Endothelial cell of umbilical vein (primary cell): Measurements from ENCODE around the gene APLP2. TPM values are rescaled to one million over a fixed set of nuclear protein-coding genes. Genes with fewer than 3 reads are reported as not detected.

Experiments used
- BruUV-seq: library from RNA; stranded (reverse); fragments of 400-500 nt; replicated peaks from 2 replicates; lab custom pipeline; 2021; lab: Mats Ljungman, UMichigan
- CTCF ChIA-PET: fragments of 300-600, 350-600 bp; sonication (Branson Sonifier 250); formaldehyde crosslinking; loops from one replicate; lab custom pipeline; 2021; ENCODE audit warnings: antibody characterized with exemption, inconsistent platforms; lab: Charles Lee
- POLR2A ChIA-PET: fragments of 300-600, 350-600 bp; sonication (Branson Sonifier 250); formaldehyde crosslinking; loops from one replicate; lab custom pipeline; 2021; ENCODE audit warnings: antibody characterized with exemption, inconsistent platforms; lab: Charles Lee
- DNase-seq: peaks from one replicate; pipeline ENCODE4 v3.0.0-alpha.2; 2011; ENCODE audit warnings: low read depth, low spot score
- FAIRE-seq: peaks from 2 replicates; lab custom pipeline; 2011; peaks lifted over from hg19 to GRCh38; lab: Jason Lieb, UNC
- H2AFZ ChIP-seq: 2 replicates; pipeline ENCODE4 v1.6.0; 2012; ENCODE audit warnings: low read depth, low read length, control low read depth, inconsistent platforms
- H3K27ac ChIP-seq: 2 replicates; pipeline ENCODE4 v1.5.1; 2011; ENCODE audit warnings: low read depth, mild to moderate bottlenecking, control low read depth, low read length, moderate library complexity; ENCODE audit not compliant: insufficient read depth
- H3K27me3 ChIP-seq, 2 experiments: 2 replicates each; pipeline versions ENCODE4 v1.6.0 to v1.6.1; 2011; ENCODE audit warnings: low read length in 2 of 2, mixed read lengths in 1 of 2; ENCODE audit not compliant: control insufficient read depth in 2 of 2, insufficient read depth in 2 of 2
- H3K36me3 ChIP-seq, 2 experiments: 2 replicates in 1 of 2; 3 replicates in 1 of 2; pipeline ENCODE4 v1.5.1; 2011; ENCODE audit warnings: low read length in 2 of 2, mild to moderate bottlenecking in 1 of 2, moderate library complexity in 1 of 2; ENCODE audit not compliant: control insufficient read depth in 2 of 2, insufficient read depth in 2 of 2; ENCODE audit errors: extremely low read depth in 1 of 2
- H3K4me1 ChIP-seq: 3 replicates; pipeline ENCODE4 v1.5.1; 2011; ENCODE audit warnings: mild to moderate bottlenecking, low read length; ENCODE audit not compliant: control insufficient read depth, insufficient read depth; ENCODE audit errors: extremely low read depth
- H3K4me2 ChIP-seq: 2 replicates; pipeline ENCODE4 v1.6.1; 2011; ENCODE audit warnings: low read length, control low read depth, mixed read lengths; ENCODE audit not compliant: insufficient read depth
- H3K4me3 ChIP-seq, 3 experiments: fragments of 200-600 bp in 1 of 3; sonication (generic), shearing (Covaris generic) in 1 of 3; replicated peaks in 1 of 3; 2 replicates each; pipeline ENCODE4 v1.5.1; 2011 to 2016; ENCODE audit warnings: control low read depth in 3 of 3, low read length in 3 of 3, mild to moderate bottlenecking in 2 of 3, inconsistent platforms in 1 of 3, low read depth in 1 of 3, moderate library complexity in 1 of 3; ENCODE audit not compliant: insufficient read depth in 1 of 3
- H3K79me2 ChIP-seq: 2 replicates; pipeline ENCODE4 v1.6.0; 2012; ENCODE audit warnings: low read length, inconsistent platforms; ENCODE audit not compliant: control insufficient read depth, insufficient read depth
- H3K9ac ChIP-seq: replicated peaks from 2 replicates; pipeline ENCODE3; 2011; ENCODE audit warnings: low read length, control low read depth; ENCODE audit not compliant: insufficient read depth; ENCODE audit errors: extremely low read depth
- H3K9me1 ChIP-seq: replicated peaks from 3 replicates; pipeline ENCODE4 v1.6.0; 2011; ENCODE audit warnings: mild to moderate bottlenecking, low read length; ENCODE audit not compliant: control insufficient read depth, insufficient read depth; ENCODE audit errors: extremely low read depth
- H3K9me3 ChIP-seq: replicated peaks from 2 replicates; pipeline ENCODE4 v1.5.1; 2012; ENCODE audit warnings: low read length, inconsistent platforms; ENCODE audit not compliant: control insufficient read depth, insufficient read depth
- H4K20me1 ChIP-seq: replicated peaks from 2 replicates; pipeline ENCODE3; 2011; ENCODE audit warnings: mild to moderate bottlenecking, low read length; ENCODE audit not compliant: control insufficient read depth, insufficient read depth; ENCODE audit errors: extremely low read depth
- GATA2 ChIP-seq: IDR thresholded peaks from 2 replicates; pipeline ENCODE4 v1.7.0; 2011; ENCODE audit warnings: low read depth, mild to moderate bottlenecking, moderate library complexity, mixed read lengths, low read length; ENCODE audit not compliant: insufficient read length, insufficient read depth
- JUN ChIP-seq: IDR thresholded peaks from 2 replicates; pipeline ENCODE4 v1.6.1; 2011; ENCODE audit warnings: borderline replicate concordance, low read depth; ENCODE audit not compliant: insufficient read length, insufficient read depth
- MYC ChIP-seq: IDR thresholded peaks from one replicate; pipeline ENCODE4 v1.6.1; 2011; ENCODE audit warnings: mild to moderate bottlenecking, low read depth, low read length
- POLR2A ChIP-seq: IDR thresholded peaks from 2 replicates; pipeline ENCODE4 v1.6.1; 2012; ENCODE audit warnings: low read depth, mild to moderate bottlenecking, control low read depth, low read length
- POLR2AphosphoS5 ChIP-seq: IDR thresholded peaks from 2 replicates; pipeline ENCODE4 v1.6.1; 2012; ENCODE audit warnings: low read depth, mild to moderate bottlenecking, control low read depth, low read length, moderate library complexity; ENCODE audit not compliant: insufficient read depth
- dilution Hi-C: fragments of 300-500 bp; cut with MboI; formaldehyde crosslinking; loops from one replicate; pipeline ENCODE4 v1.15.0; 2019; ENCODE audit warnings: low sequenced_read_pairs; ENCODE audit not compliant: extremely low pct_ligation_motif_present
- intact Hi-C: fragments of 100-400 bp; cut with micrococcal nuclease; formaldehyde crosslinking; loops from one replicate; pipeline ENCODE4 v1.10.0; 2022
- polyA plus RNA-seq, 4 experiments: library from polyadenylated mRNA; depleted of rRNA in 3 of 4; stranded (reverse) in 3 of 4; unstranded in 1 of 4; fragments of >200 nt; gene quantifications; 2 replicates each; pipeline versions ENCODE4 v1.2.1 to v1.2.3, GENCODE V29; 2011 to 2012; ENCODE audit warnings: missing spikeins in 1 of 4
- total RNA-seq: library from RNA; stranded (reverse); gene quantifications from 2 replicates; pipeline ENCODE4 v1.2.3, GENCODE V29; 2021
- TF ChIP-seq, protein P1 (sequence below): IDR thresholded peaks from 2 replicates; pipeline ENCODE4 v1.6.1; 2011; ENCODE audit not compliant: insufficient read depth, insufficient read length

APLP2 gene
- total and polyA plus RNA-seq, 2 donors (not counting 3 experiments of a cell fraction or from before 2014, with no cell fraction given), result 493 to 543 TPM

DNA sequence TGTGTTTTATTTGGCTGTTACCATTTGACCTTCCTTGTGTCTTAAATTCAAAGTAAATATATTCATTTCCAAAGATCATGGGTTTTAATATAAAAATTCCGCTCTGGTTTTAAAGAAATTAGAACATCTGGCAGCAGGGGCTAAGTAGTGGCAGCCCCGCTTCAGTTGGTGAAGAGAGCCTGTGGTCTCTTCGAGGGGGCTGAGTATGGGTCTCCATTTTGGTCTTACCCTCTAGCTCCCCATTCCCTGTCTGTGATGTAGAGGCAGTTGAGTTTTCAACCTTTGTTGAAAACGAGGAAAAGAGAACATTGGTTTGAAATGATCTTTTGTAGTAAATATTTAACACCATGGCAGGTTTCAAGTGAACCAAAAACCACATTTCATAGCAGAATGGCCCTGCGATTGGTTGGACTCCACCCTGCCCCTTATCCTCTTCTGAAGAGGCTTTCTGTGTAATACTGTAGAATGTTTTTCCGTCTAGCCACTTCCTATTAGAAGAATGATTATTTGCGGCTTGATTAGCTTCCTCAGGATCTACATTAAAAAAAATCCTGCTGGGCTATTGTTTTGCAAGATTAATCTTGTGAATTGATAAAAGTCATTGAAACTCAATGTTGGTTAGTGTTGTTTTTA is 17.7 kb downstream of the APLP2 start:
- intact Hi-C loops, result no loop called here
- Histone ChIP-seq H3K4me2 (peak overlapping the region; percentile 49), H2AFZ (no peak overlapping the region), H3K4me1 (peaks cover 27% of the 10 kb centered on the region), H3K9me3 (no peaks in the 10 kb centered on the region), H3K79me2 (peaks cover 74% of the 10 kb centered on the region), H3K4me3 (no peak overlapping the region), H3K27ac (no peak overlapping the region), H3K36me3 (no peaks in the 10 kb centered on the region), H4K20me1 (peaks cover 9% of the 10 kb centered on the region), H3K9ac (no peak overlapping the region), H3K27me3 (no peaks in the 10 kb centered on the region), H3K9me1 (no peaks in the 10 kb centered on the region)
- ChIA-PET CTCF (interaction anchor here (1.5 to 2.4 kb wide), 5 partner anchors 10 to 137 kb away, joined by 3 to 13 read pairs (median 9); no protein-coding TSS in a partner anchor), POLR2A (no interaction called here)
- FAIRE-seq (no peak), DNase-seq (no peak)
- BruUV-seq, result no TSS peak
- dilution Hi-C loops, result no loop called here
- no peak for TF ChIP-seq MYC
- no peak for TF ChIP-seq POLR2A

DNA sequence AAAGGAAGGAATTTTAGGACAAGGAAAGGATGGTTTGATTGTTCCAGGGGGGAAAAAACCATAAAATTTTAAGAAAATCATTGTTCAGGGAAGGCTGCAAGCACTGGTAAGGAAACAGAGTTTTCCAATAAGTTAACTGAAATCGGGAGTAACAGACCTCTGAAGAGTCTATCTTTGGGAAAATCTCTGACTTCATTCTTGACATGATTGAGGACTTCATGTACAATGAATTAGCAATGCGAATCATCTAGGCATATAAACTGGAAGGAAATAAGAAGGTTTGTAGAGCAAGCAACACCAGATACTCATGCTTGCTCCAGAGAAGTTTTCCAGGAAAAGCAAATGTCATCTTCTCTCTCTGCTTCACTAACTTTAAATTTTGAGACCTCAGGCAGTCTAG is 18.5 kb downstream of the APLP2 start:
- Histone ChIP-seq H3K4me2 (peak overlapping the region; percentile 49), H3K9me1 (no peaks in the 10 kb centered on the region), H3K27ac (no peak overlapping the region), H3K9ac (no peak overlapping the region), H3K9me3 (no peaks in the 10 kb centered on the region), H3K36me3 (no peaks in the 10 kb centered on the region), H3K4me3 (no peak overlapping the region), H3K27me3 (no peaks in the 10 kb centered on the region), H4K20me1 (peaks cover 9% of the 10 kb centered on the region), H3K4me1 (peaks cover 27% of the 10 kb centered on the region), H2AFZ (no peak overlapping the region), H3K79me2 (peaks cover 73% of the 10 kb centered on the region)
- no TSS peak for BruUV-seq
- DNase-seq (no peak), FAIRE-seq (no peak)
- TF ChIP-seq, protein P1, sequence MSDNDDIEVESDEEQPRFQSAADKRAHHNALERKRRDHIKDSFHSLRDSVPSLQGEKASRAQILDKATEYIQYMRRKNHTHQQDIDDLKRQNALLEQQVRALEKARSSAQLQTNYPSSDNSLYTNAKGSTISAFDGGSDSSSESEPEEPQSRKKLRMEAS, result no peak
- TF ChIP-seq JUN, result no peak
- TF ChIP-seq POLR2AphosphoS5, result no peak
- TF ChIP-seq GATA2, result peak; percentile 56
- ChIA-PET POLR2A (no interaction called here), CTCF (interaction anchor here (1.5 kb wide), 1 partner anchor 16 kb away, joined by 3 read pairs; no protein-coding TSS in a partner anchor)
- intact Hi-C loops (no loop called here), dilution Hi-C loops (no loop called here)
